HG03025 (cell line): ENCODE measurements around the gene RUNDC3A.
"Not testable (repeated sequence)": the region's sequence is repeated elsewhere in the genome, so short reads cannot be mapped to it uniquely, and the experiment has no call there.

Experiments used
- ATAC-seq: cut with Tn5 transposase; IDR thresholded peaks from one replicate; pipeline ENCODE4 v1.9.1; 2021; ENCODE audit warnings: mild to moderate bottlenecking, moderate library complexity; ENCODE audit not compliant: unreplicated experiment, low FRiP score

Gene RUNDC3A

DNA sequence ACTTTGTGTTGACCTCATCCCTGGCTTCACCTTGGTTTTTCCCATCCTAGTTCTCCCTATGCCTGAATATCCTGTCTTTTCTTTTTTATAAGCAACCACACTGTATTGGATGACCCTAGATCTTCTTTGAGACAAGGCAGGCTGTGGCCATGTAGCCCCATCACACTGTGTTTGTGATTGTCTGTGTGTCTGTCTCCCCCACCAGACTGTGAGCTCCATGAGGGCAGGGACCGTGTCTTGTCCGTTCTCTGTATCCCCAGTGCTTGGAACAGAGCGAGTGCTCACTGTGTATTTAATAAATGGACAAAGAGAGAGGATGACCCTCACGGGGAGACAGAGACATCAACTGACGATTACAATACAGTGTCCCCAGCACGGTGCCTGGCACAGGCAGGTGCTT is 9.1 kb downstream of the RUNDC3A start:
- no peak for ATAC-seq

DNA sequence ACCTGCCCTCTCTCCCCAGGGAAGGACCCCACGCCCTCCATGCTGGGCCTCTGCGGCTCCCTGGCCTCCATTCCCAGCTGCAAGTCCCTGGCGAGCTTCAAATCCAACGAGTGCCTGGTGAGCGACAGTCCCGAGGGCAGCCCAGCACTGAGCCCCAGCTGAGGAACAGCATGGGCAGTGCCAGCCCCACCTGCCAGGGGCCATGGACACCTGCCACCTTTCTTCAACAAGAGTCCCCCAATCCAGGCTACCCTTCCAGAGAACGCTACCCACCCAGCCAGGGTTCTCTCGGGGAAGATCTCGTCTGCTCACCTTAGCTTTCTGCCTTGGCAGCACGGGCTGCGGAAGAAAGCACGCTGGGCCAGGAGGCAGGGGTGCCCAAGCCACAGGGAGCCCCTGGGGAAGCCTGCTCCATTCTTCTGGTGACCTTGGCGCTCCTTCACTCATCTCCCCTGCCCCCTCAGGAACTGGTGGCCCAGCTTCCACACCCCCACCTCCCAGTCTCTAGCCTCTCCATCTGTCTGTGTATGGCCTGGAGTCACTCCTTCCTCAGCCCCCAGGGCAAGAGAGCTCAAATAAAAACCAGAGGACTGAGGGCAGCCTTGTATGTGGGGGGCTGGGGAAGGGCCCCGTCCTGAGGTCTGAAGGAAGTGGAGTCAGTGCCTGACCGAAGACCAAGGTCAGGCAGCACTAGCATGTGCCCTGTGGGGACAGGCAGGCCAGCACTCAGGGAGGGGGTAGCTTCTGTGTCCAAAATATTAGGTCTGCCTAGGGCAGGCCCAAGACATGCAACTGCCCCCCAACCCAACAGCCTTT is 9.9 kb downstream of the RUNDC3A start:
- no peak for ATAC-seq

- ATAC-seq: no peak
Observed at GRCh38 chr17:44320066-44320465, 11.7 kb downstream of the RUNDC3A start.

GRCh38 chr17:44321246-44322120 is 13.1 kb downstream of the RUNDC3A start:
- no peak for ATAC-seq

- no peak for ATAC-seq
Observed at GRCh38 chr17:44322236-44322895, 14.0 kb downstream of the RUNDC3A start.

- no peak for ATAC-seq
Observed at GRCh38 chr17:44323359-44324091, 15.1 kb downstream of the RUNDC3A start.

GRCh38 chr17:44324092-44324570 is 15.7 kb downstream of the RUNDC3A start:
- peak; percentile 9 for ATAC-seq

- peak; percentile 58 for ATAC-seq
Observed at GRCh38 chr17:44324571-44325275, 16.3 kb downstream of the RUNDC3A start, which contains the start of gene SLC25A39. SLC25A39 (minus strand) TSS chr17:44324823; CDS start chr17:44323562, 1,261 bp downstream.

GRCh38 chr17:44326861-44327444 is 18.6 kb downstream of the RUNDC3A start:
- peak; percentile 45 for ATAC-seq

GRCh38 chr17:44327715-44328449 is 19.5 kb downstream of the RUNDC3A start:
- no peak for ATAC-seq

- ATAC-seq: not testable (repeated sequence)
Observed at GRCh38 chr17:44329516-44329915, 21.1 kb downstream of the RUNDC3A start.

- not testable (repeated sequence) for ATAC-seq
Observed at GRCh38 chr17:44330263-44330662, 21.9 kb downstream of the RUNDC3A start.

DNA sequence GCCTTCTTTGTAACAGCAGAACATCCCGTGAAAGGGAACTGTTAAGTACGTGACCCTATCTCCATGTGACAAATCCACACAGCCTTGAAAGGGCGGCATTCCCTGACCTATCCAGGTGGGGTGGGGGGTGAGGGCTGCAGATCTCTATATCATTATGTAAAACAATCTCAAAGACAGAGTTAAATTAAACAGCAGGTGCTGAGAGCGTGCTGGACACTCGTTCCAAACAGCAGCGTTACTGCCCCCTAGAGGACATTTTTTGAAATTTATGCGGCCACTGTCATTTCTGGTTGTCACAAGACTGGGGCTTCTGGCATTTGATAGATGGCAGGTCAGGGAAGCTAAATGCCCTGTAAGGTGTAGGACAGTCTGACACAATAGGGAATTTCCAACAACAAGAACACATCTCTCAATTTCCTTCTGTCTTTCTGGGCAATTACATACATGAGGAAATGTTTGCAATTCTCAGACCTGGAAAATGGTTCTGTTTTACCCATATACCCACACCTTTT is 22.9 kb downstream of the RUNDC3A start:
- no peak for ATAC-seq

DNA sequence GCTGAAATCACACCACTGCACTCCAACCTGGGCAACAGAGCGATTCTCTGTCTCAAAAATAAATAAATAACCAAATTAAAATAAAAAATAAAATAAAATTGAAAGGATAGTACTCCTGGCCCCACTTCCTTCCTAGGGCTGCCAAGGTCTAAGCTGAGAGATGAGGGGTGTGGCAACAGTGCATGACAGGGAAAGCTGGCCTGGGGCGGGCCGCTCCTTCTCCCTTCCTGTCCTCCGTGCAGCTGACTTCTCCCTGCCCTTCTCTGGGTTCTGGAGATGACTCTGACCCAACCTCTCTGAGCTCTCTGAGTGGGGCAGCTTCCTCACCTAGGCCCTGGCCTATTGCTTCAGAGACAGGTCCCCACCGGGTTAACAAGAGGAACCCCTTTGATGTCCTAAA is 25.0 kb downstream of the RUNDC3A start:
- ATAC-seq: no peak

DNA sequence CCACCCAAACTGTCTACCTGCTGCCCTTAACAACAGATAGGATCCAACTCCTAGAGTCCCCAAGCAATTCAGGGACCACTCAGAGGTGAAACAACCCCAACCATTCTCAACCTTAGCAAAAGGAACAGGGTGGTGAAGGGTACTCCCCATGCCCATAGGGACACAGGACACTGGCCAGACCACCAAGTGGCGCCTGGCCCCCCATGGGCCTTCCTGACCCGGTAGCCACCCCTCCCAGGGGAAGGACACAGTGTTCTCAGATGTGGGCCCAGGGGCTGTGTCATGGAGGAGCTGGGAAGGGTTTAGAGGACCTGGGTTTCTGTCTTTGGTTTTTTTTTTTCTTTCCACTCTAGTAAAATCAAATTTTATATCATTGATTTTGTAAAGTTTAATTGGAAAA is 25.9 kb downstream of the RUNDC3A start:
- ATAC-seq: no peak

DNA sequence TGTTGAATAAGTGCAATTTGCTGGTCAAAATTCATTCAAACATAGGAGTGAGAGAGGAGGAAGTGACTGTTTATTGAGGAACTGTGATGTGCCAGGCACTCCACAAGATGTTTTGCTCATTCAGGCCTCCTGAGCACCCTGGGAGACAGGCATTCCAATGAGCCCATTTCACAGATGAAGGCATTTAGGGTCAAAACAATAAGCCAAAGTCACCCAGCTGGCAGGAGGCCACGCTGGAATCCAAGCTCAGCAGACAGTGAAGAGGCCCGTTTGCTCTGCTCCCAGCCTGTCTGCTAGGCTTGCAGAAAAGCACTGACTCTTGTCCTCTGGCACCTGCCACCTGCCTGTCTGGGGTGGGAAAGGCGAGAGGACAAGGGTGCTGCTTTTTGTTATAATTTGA is 26.3 kb downstream of the RUNDC3A start:
- no peak for ATAC-seq

DNA sequence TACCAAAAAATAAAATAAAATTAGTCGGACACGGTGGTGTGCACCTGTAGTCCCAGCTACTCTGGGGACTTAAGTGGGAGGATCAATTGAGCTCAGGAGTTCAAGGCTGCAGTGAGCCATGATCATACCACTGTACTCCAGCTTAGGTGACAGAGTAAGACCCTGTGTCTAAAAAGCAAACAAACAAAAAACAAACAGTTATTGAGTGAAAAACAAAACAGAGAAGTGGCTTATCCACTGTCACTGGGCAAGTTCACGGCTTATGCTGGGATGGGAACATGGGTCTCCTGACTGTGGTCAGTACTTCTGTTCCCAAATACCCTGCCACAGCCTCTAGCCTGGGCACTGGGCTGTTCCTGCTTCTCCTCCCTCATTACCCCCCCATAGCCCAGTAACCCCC is 27.2 kb downstream of the RUNDC3A start:
- ATAC-seq: no peak

GRCh38 chr17:44335968-44336367 is 27.6 kb downstream of the RUNDC3A start:
- no peak for ATAC-seq
